Tibial artery (tissue), 4 donors: Measurements from ENCODE around the gene PLEKHJ1.

Source experiments
- DNase-seq, 2 donors: peaks; one replicate each; pipeline ENCODE4 v3.0.0-alpha.2; 2019
- H3K27ac ChIP-seq, 2 donors: fragments of 200-600 bp; sonication (generic) in 1 of 2; 1 replicate in 1 of 2; 2 replicates in 1 of 2; pipeline ENCODE4 v1.5.1; 2018 to 2019; ENCODE audit warnings: mild to moderate bottlenecking in 1 of 2
- H3K27me3 ChIP-seq, 2 donors: fragments of 200-600 bp; sonication (generic) in 1 of 2; one replicate each; pipeline versions ENCODE4 v1.5.1 to v1.6.0; 2016 to 2019
- H3K36me3 ChIP-seq, 3 donors: fragments of 200-600 bp; sonication (generic) in 2 of 3; one replicate each; pipeline ENCODE4 v1.5.1; 2016 to 2019; ENCODE audit warnings: mild to moderate bottlenecking in 2 of 3
- H3K4me1 ChIP-seq, 4 donors: fragments of 200-600 bp; sonication (generic) in 2 of 4; 1 replicate in 3 of 4; 2 replicates in 1 of 4; pipeline ENCODE4 v1.5.1; 2016 to 2019
- H3K4me3 ChIP-seq, 2 donors: fragments of 200-600 bp; sonication (generic) in 1 of 2; 1 replicate in 1 of 2; 2 replicates in 1 of 2; pipeline ENCODE4 v1.5.1; 2018 to 2019; ENCODE audit warnings: mild to moderate bottlenecking in 2 of 2
- H3K9me3 ChIP-seq, 3 donors: fragments of 200-600 bp; sonication (generic) in 1 of 3; one replicate each; pipeline ENCODE4 v1.5.1; 2016 to 2019
- CTCF ChIP-seq, 2 experiments: fragments of 200-600 bp in 1 of 2; fragments of 450-650 bp in 1 of 2; IDR thresholded peaks; one replicate each; pipeline ENCODE4 v1.5.1; 2017 to 2019; ENCODE audit warnings: antibody characterized with exemption in 2 of 2, mild to moderate bottlenecking in 1 of 2, moderate library complexity in 1 of 2
- intact Hi-C: fragments of 100-400 bp; cut with DNase I; formaldehyde crosslinking; loops from one replicate; pipeline ENCODE4 v1.15.0; 2023; ENCODE audit warnings: low total_unique reads

The PLEKHJ1 gene

GRCh38 chr19:2210206-2210605 lies 25.9 kb downstream of the PLEKHJ1 start:
- Histone ChIP-seq H3K27ac (no peak overlapping the region), H3K4me1 (no peaks in the 10 kb centered on the region), H3K27me3 (no peaks in the 10 kb centered on the region), H3K36me3 (peaks cover 45 to 93% (median 78%) of the 10 kb centered on the region in 3 donors), H3K4me3 (no peak overlapping the region), H3K9me3 (no peaks in the 10 kb centered on the region)
- no peak for TF ChIP-seq CTCF (IDR thresholded peaks at IDR 0.05)
- intact Hi-C loops: no loop called here
- DNase-seq: no peak

GRCh38 chr19:2209408-2209807 lies 26.7 kb downstream of the PLEKHJ1 start:
- no peak overlapping the region for H3K4me3 ChIP-seq
- H3K36me3 ChIP-seq: peaks cover 37 to 91% (median 73%) of the 10 kb centered on the region in 3 donors
- no peaks in the 10 kb centered on the region for H3K4me1 ChIP-seq
- no peaks in the 10 kb centered on the region for H3K27me3 ChIP-seq
- DNase-seq: no peak
- intact Hi-C loops: no loop called here
- no peak overlapping the region for H3K27ac ChIP-seq
- no peaks in the 10 kb centered on the region for H3K9me3 ChIP-seq
- TF ChIP-seq CTCF (IDR thresholded peaks at IDR 0.05): no peak

- H3K27me3 ChIP-seq: no peaks in the 10 kb centered on the region
- DNase-seq: no peak
- peaks cover 33 to 90% (median 69%) of the 10 kb centered on the region in 3 donors for H3K36me3 ChIP-seq
- H3K27ac ChIP-seq: no peak overlapping the region
- no peaks in the 10 kb centered on the region for H3K9me3 ChIP-seq
- intact Hi-C loops: no loop called here
- no peak overlapping the region for H3K4me3 ChIP-seq
- H3K4me1 ChIP-seq: no peaks in the 10 kb centered on the region
- no peak for TF ChIP-seq CTCF (IDR thresholded peaks at IDR 0.05)
These were observed 27.2 kb downstream of the PLEKHJ1 start for GRCh38 chr19:2208975-2209374.

GRCh38 chr19:2207991-2208860 lies 27.9 kb downstream of the PLEKHJ1 start:
- Histone ChIP-seq H3K4me1 (no peaks in the 10 kb centered on the region), H3K4me3 (no peak overlapping the region), H3K9me3 (no peaks in the 10 kb centered on the region), H3K27ac (no peak overlapping the region), H3K27me3 (no peaks in the 10 kb centered on the region), H3K36me3 (peaks cover 26 to 90% (median 69%) of the 10 kb centered on the region in 3 donors)
- no peak for TF ChIP-seq CTCF (IDR thresholded peaks at IDR 0.05)
- intact Hi-C loops: no loop called here
- peak in 1 of 2 donors; percentile 77 for DNase-seq

- Histone ChIP-seq H3K36me3 (peaks cover 18 to 90% (median 65%) of the 10 kb centered on the region in 3 donors), H3K27ac (no peak overlapping the region), H3K4me1 (no peaks in the 10 kb centered on the region), H3K9me3 (no peaks in the 10 kb centered on the region), H3K4me3 (no peak overlapping the region), H3K27me3 (no peaks in the 10 kb centered on the region)
- intact Hi-C loops: no loop called here
- no peak for TF ChIP-seq CTCF (IDR thresholded peaks at IDR 0.05)
- no peak for DNase-seq
These were observed 29.1 kb downstream of the PLEKHJ1 start for GRCh38 chr19:2207008-2207407.
